Stimulated activated CD8-positive, alpha-beta memory T cell treated with anti-CD3 and anti-CD28 coated beads, Interleukin-7, amount 100 ng/mL, for 1 hour (primary cell): ENCODE measurements around the gene HMG20B.

ENCODE experiments used
- DNase-seq, 2 donors: peaks; one replicate each; pipeline ENCODE4 v3.0.0-alpha.2; 2020; ENCODE audit warnings: low read depth in 2 of 2

HMG20B gene

DNA sequence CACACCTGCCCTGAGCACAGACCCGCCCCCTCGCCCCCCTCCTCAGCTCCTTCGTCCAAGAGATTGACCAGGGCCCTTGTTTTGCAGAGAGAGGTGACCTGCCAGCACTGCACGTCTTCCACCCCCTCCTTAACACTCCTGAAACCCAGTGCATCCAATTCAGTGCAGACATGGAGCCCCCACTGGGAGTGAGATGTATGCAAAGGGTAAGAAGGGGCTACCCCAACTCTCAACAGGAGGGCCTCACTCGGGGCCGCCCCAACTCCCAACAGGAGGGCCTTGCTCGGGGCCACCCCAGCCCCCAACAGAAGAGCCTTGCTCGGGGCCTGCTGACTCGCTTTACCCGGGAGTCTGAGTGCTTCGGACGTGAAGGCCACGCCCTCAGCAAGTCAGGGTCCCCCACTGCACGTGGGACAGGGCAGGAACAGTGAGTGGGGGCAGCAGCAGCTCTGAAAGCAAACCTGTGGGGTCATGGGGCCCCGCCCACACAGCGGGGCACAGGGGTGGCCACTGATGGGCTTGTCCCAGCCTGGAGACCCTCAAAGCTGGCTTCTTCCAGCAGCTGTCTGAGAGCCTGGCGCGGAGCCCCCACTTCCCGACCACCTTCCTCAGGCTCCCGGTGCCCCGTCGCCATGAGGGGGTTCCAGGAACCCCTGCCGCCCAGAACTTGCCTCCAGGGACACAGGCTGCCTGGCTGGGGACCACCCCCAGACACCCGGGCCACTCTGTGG is 48.2 kb downstream of the HMG20B start:
- DNase-seq = no peak

DNA sequence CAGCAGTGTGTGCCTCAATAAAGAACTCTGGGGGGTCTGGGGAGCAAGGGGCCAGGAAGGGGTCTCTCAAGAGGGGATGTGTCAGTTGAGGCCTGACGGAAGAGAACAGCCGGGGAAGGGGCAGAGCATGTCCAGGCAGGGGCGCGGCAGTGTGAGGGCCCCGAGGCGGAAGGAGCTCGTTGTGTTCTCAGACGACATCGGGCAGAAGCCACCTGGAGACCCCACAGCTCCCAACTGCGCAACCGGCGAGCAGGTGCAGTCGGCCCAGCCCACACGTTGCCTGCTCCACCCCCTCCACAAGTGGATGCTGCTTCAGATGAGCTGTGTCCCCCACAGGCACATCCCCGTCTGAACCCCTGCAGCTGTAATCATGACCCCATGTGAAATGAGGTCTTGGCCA is 48.9 kb downstream of the HMG20B start:
- DNase-seq = no peak

GRCh38 chr19:3622224-3622623 is 49.5 kb downstream of the HMG20B start:
- no peak for DNase-seq

DNA sequence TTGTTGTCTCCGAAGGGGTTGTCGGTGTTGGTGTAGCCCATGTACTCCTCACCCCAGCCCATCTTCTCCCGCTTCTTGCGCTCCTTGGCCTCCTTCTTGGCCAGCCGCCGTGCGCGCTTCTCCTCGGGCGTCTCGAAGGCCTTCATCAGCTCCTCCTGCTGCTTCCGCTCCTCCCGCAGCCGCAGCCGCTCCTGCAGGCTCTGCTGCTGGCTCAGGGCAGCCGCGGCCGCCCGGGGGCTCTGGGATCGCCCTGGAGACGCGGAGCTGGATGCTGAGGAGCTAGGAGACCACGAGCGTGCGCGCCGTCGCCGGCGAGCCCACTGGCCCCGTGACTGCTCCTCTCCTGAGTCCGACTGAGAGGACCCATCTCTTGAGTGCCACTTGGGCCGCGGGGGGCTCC is 51.0 kb downstream of the HMG20B start:
- no peak for DNase-seq

DNA sequence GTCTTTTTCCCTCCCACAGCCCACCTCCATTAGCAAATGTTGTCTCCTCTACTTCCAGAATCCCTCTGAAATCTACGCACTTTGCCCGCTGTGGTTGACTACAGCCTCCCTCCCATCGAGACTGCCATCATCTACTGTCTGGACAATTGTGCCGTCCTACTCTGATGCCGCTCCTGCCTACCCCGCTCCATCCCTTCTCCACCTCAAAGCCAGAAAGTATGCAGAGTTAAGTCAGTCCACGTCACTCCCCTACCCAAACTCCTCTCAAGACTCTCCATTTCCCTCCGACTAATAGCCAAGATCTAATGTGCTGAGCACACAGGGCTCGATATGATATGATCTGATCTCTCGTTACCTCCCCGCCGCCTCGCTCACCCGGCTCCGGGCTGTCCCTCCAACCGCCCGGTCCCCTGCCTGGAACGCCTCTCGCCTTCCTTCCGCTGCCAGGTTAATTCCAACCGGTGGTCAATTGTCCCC is 53.3 kb downstream of the HMG20B start:
- no peak for DNase-seq

DNA sequence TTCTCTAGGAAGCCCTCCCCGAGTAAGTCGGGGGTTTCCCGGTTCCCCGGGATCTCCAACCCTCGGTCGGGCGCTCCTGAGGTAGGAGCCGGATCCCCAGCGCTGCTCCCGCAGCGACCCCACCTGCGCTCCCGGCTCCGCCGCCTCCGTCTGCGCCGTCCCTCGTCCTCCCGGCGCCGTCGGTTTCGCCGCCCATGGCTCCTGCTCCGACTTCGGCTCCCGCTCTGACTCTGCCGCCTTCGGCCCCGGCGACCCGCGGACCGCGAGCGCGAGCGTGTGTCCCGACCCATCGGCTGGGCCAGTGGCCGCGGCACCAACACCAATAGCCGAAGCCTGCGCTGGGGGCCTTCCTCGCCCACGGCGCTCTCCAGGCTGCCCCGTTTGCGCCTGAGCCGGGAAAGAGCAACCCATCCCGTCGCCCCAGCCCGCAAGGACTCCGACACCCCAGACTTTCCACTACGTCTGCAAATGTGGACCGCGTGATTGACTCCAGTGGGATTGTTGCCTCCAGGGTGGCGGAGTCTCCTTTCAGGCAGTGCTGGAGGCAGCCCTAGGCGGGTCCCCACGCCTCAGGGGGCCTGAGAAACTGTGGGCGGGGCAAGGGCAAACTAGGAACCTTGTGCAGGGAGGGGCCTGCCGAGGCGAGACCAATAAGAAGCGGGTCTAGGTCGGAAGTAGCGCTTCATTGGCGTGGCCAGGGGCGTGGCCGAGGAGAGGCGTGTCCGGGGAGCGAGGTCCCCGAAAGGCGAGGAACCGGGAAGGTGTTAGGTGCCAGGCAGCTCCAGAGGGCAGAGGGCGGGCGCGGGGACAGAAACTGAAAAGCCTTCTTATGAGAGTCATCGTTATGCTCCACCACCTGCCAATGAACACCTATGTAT is 54.0 kb downstream of the HMG20B start, which contains the start of gene CACTIN:
Gene CACTIN (minus strand): TSS at position 318 of the 878 bp plus-strand sequence. CDS start 28 bp downstream, at position 290.
- peak; percentile 95 to 98 for DNase-seq

DNA sequence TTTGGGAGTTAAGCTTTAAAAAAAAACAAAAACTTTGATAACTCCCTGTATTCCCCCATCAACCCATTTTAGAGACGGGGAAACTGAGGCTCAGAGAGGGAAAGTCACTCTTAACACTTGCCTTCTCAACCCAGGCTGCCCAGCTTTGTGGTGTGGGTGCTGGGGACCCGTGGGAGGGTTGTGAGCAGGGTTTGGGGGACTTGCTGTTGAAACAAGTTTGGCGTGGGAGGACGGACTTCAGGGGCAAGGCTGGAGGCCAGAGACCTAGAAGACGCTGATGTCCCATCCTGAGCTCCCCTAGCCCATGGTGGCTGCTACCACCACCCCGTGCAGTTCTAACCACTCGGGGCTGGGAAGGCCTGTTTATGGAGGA is 54.6 kb downstream of the HMG20B start:
- DNase-seq = no peak
